Measurements from ENCODE around the gene ZBTB5. TPM values are rescaled to one million over a fixed set of nuclear protein-coding genes. Genes with fewer than 3 reads are reported as not detected.
A peak's percentile ranks its signal among the peaks of the same experiment; 100 is the strongest.

The ZBTB5 gene
- total RNA-seq, 2 donors from 2014 or later = 12.5 to 19.4 TPM

- Histone ChIP-seq H3K9me3 (ENCODE audit: control insufficient read depth, low read length) (no peaks in the 10 kb centered on the region), H3K36me3 (ENCODE audit: control insufficient read depth, insufficient read depth, low read length) (peaks cover 34% of the 10 kb centered on the region), H3K4me3 (ENCODE audit: low read length) (no peak overlapping the region), H3K27me3 (ENCODE audit: control insufficient read depth, insufficient read depth, low read length, poor library complexity, severe bottlenecking) (no peaks in the 10 kb centered on the region), H3K4me1 (ENCODE audit: control insufficient read depth, insufficient read depth, low read length) (peaks cover 2% of the 10 kb centered on the region), H3K27ac (ENCODE audit: low read depth, low read length) (no peak overlapping the region), H3K9ac (ENCODE audit: extremely low read depth, low read length, poor library complexity, severe bottlenecking) (no peak overlapping the region)
- peaks cover 25% of the 10 kb centered on the region for H3K4me1 Mint-ChIP-seq
- no peak for DNase-seq
- H3K27me3 Mint-ChIP-seq (ENCODE audit: insufficient read depth) = no peaks in the 10 kb centered on the region
- H3K9me3 Mint-ChIP-seq = no peaks in the 10 kb centered on the region
- no peak overlapping the region for H3K4me3 Mint-ChIP-seq
- no peak for TF ChIP-seq CTCF (conservative IDR thresholded peaks at IDR 0.05)
- peaks cover 49% of the 10 kb centered on the region for H3K36me3 Mint-ChIP-seq (ENCODE audit: low read depth)
- H3K27ac Mint-ChIP-seq = peak overlapping the region; percentile 55
- 95% methylated on average over 4 of the region's 6 CpGs; no CpG with 5 or more reads in 1 of the 2 experiments for WGBS, 2 experiments (ENCODE audit: insufficient coverage in 1 of 2, insufficient read length in 1 of 2)
Measured at GRCh38 chr9:37445832-37446231, 19.4 kb downstream of the ZBTB5 start.

GRCh38 chr9:37444890-37445289, 20.4 kb downstream of the ZBTB5 start:
- peaks cover 44% of the 10 kb centered on the region for H3K36me3 ChIP-seq (ENCODE audit: control insufficient read depth, insufficient read depth, low read length)
- no peaks in the 10 kb centered on the region for H3K9me3 ChIP-seq (ENCODE audit: control insufficient read depth, low read length)
- Mint-ChIP-seq H3K27me3 (ENCODE audit: insufficient read depth) (no peaks in the 10 kb centered on the region), H3K27ac (no peak overlapping the region), H3K9me3 (no peaks in the 10 kb centered on the region), H3K36me3 (ENCODE audit: low read depth) (peaks cover 52% of the 10 kb centered on the region), H3K4me3 (no peak overlapping the region), H3K4me1 (peaks cover 22% of the 10 kb centered on the region)
- no peak overlapping the region for H3K27ac ChIP-seq (ENCODE audit: low read depth, low read length)
- peaks cover 2% of the 10 kb centered on the region for H3K4me1 ChIP-seq (ENCODE audit: control insufficient read depth, insufficient read depth, low read length)
- H3K9ac ChIP-seq (ENCODE audit: extremely low read depth, low read length, poor library complexity, severe bottlenecking) = no peak overlapping the region
- no peaks in the 10 kb centered on the region for H3K27me3 ChIP-seq (ENCODE audit: control insufficient read depth, insufficient read depth, low read length, poor library complexity, severe bottlenecking)
- H3K4me3 ChIP-seq (ENCODE audit: low read length) = no peak overlapping the region
- no CpG with 5 or more reads among the region's 2 CpGs for WGBS, 2 experiments (ENCODE audit: insufficient coverage in 1 of 2, insufficient read length in 1 of 2)
- TF ChIP-seq CTCF (conservative IDR thresholded peaks at IDR 0.05) = no peak
- DNase-seq = no peak

GRCh38 chr9:37443566-37443965, 21.7 kb downstream of the ZBTB5 start:
- no peaks in the 10 kb centered on the region for H3K9me3 Mint-ChIP-seq
- H3K27me3 Mint-ChIP-seq (ENCODE audit: insufficient read depth) = no peaks in the 10 kb centered on the region
- no peak overlapping the region for H3K4me3 Mint-ChIP-seq
- TF ChIP-seq CTCF (conservative IDR thresholded peaks at IDR 0.05) = no peak
- Histone ChIP-seq H3K4me1 (ENCODE audit: control insufficient read depth, insufficient read depth, low read length) (peaks cover 2% of the 10 kb centered on the region), H3K4me3 (ENCODE audit: low read length) (no peak overlapping the region), H3K27me3 (ENCODE audit: control insufficient read depth, insufficient read depth, low read length, poor library complexity, severe bottlenecking) (no peaks in the 10 kb centered on the region), H3K9ac (ENCODE audit: extremely low read depth, low read length, poor library complexity, severe bottlenecking) (no peak overlapping the region), H3K9me3 (ENCODE audit: control insufficient read depth, low read length) (no peaks in the 10 kb centered on the region), H3K27ac (ENCODE audit: low read depth, low read length) (no peak overlapping the region), H3K36me3 (ENCODE audit: control insufficient read depth, insufficient read depth, low read length) (peaks cover 57% of the 10 kb centered on the region)
- 90 to 97% methylated on average over 2 to 5 of the region's 5 CpGs for WGBS, 2 experiments (ENCODE audit: insufficient coverage in 1 of 2, insufficient read length in 1 of 2)
- no peak for DNase-seq
- H3K4me1 Mint-ChIP-seq = peaks cover 18% of the 10 kb centered on the region
- peak overlapping the region; percentile 26 for H3K27ac Mint-ChIP-seq
- peaks cover 53% of the 10 kb centered on the region for H3K36me3 Mint-ChIP-seq (ENCODE audit: low read depth)

Measured in endodermal cell (in vitro differentiated cells).